Glomerular endothelial cell (primary cell): ENCODE data around the gene JAZF1. TPM values are rescaled to one million over a fixed set of nuclear protein-coding genes. Genes with fewer than 3 reads are reported as not detected.

Source experiments
- DNase-seq: peaks from one replicate; pipeline ENCODE4 v3.0.0-alpha.2; 2011; ENCODE audit warnings: low read depth, low spot score; ENCODE audit errors: extremely low read depth
- total RNA-seq: library from RNA; depleted of rRNA; stranded (reverse); fragments of >200 nt; gene quantifications from 2 replicates; pipeline ENCODE4 v1.2.3, GENCODE V29; 2015

Gene JAZF1
- total RNA-seq, 1 donor from 2014 or later, result 8.9 TPM

GRCh38 chr7:28168393-28169158 lies 12.0 kb downstream of the JAZF1 start:
- no peak for DNase-seq

GRCh38 chr7:28166982-28167715 lies 13.4 kb downstream of the JAZF1 start:
- no peak for DNase-seq

- no peak for DNase-seq
Measured at GRCh38 chr7:28165961-28166955, 14.3 kb downstream of the JAZF1 start.

GRCh38 chr7:28165261-28165660 lies 15.3 kb downstream of the JAZF1 start:
- DNase-seq, result no peak

GRCh38 chr7:28163949-28164348 lies 16.6 kb downstream of the JAZF1 start:
- no peak for DNase-seq

GRCh38 chr7:28161331-28161730 lies 19.3 kb downstream of the JAZF1 start:
- no peak for DNase-seq

GRCh38 chr7:28160551-28160991 lies 20.0 kb downstream of the JAZF1 start:
- DNase-seq, result no peak

GRCh38 chr7:28157831-28158416 lies 22.7 kb downstream of the JAZF1 start:
- DNase-seq, result no peak

- no peak for DNase-seq
Measured at GRCh38 chr7:28157076-28157745, 23.4 kb downstream of the JAZF1 start.

GRCh38 chr7:28156401-28156800 lies 24.2 kb downstream of the JAZF1 start:
- DNase-seq, result no peak

GRCh38 chr7:28155964-28156363 lies 24.6 kb downstream of the JAZF1 start:
- DNase-seq, result no peak

GRCh38 chr7:28155019-28155660 lies 25.5 kb downstream of the JAZF1 start:
- DNase-seq, result no peak

GRCh38 chr7:28152594-28152993 lies 28.0 kb downstream of the JAZF1 start:
- DNase-seq, result no peak

- peak; percentile 72 for DNase-seq
Measured at GRCh38 chr7:28151965-28152364, 28.6 kb downstream of the JAZF1 start.

- DNase-seq, result no peak
Measured at GRCh38 chr7:28149291-28150101, 31.1 kb downstream of the JAZF1 start.

GRCh38 chr7:28145931-28146330 lies 34.7 kb downstream of the JAZF1 start:
- DNase-seq, result no peak

GRCh38 chr7:28145090-28145626 lies 35.4 kb downstream of the JAZF1 start:
- no peak for DNase-seq

GRCh38 chr7:28144266-28144665 lies 36.3 kb downstream of the JAZF1 start:
- no peak for DNase-seq
